IPS-18c (cell line): ENCODE measurements around the gene PIGO.

Source experiments
- H3K4me3 ChIP-seq: 2 replicates; pipeline ENCODE4 v1.7.0; 2013; ENCODE audit warnings: low read depth, mild to moderate bottlenecking, low read length, moderate library complexity; ENCODE audit not compliant: insufficient read depth
- H3K9me3 ChIP-seq: one replicate; pipeline ENCODE4 v1.6.1; 2013; ENCODE audit warnings: mild to moderate bottlenecking, low read length, moderate library complexity; ENCODE audit not compliant: control insufficient read depth, insufficient read depth

PIGO gene

DNA sequence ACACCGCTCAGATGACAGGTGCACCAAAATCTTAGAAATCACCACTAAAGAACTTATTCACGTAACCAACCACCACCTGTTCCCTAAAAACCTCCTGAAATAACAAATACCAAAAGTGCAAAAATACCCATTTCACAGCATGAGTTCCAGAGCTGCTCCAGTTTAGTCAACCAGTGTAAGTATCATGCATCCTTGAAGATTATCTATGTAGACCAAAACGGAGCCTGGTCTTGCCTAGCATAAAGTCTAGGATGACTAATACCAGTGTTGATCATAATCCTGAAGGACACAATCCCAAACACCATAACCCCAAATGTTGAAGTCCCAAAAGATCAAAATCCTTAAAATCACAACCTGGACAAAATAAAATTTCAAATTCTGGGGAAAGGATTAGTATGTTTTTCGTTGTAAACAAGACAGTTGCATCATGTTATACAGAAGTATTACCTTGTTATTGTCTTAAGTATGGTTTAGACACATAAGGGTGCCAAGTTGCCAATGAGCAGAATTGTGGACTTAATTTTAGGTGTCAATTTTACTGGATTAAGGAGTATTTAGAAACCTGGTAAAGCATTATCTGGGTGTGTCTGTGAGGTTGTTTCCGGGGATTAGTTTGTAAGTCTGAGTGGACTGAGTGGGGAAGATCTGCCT is 42.1 kb downstream of the PIGO start:
- no peak overlapping the region for H3K4me3 ChIP-seq
- no peaks in the 10 kb centered on the region for H3K9me3 ChIP-seq

DNA sequence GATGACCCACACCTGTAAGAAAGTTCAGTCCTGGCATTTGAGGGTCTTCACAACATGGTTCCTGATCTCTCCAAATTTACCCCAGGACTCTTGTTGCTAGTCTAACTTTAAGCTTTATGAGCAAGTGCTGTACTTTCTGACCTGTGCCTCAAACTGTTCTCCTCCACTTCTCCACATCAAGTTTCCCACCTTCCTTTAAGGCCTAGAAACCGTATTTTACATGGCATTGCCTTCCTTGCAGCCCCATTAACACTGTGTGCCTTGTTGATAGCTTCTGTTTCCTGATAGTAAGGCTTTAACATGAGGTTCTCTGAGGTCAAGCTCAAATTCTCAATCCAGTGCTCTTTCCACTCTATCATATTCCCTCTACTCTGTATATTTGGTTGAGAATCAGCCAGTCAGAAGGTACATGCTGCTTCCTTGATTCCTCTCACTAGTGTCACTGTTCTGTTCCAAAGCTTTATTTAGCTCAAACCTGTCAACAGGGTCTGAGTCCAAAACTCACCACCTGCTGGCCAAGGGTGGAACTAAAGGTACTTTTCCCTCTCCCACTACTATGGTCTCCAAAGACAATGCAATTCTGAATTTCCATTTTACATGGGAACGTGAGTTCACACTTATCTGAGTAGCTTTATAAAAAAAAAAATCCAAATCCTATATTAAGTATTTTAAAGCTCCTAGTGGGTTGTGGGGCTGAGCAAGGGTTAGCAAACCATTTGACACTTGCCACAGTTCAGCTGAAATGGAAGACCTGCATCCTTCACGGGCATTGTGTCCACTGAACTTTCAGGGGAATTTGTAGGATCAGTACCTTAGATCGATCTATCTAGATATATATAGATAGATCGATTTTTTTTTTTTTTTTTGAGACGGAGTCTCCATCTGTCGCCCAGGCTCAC is 45.1 kb downstream of the PIGO start:
- Histone ChIP-seq H3K9me3 (no peaks in the 10 kb centered on the region), H3K4me3 (no peak overlapping the region)

DNA sequence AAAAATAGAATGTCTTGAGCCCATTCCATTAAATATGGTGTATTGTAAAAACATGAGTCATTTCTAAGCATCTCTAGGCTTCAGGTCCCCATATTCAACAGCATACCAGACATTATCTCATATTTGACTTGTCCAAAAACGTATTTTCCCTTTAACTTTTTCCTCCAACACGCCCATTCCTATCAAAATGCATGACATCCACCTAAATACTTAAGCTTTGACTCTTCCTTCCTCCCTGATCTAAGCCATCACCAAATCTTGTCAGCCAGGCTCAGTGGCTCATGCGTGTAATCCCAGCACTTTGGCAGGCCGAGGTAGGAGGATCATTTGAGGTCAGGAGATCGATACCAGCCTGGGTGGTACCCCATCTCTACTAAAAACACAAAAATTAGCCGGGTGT is 47.9 kb downstream of the PIGO start:
- Histone ChIP-seq H3K9me3 (no peaks in the 10 kb centered on the region), H3K4me3 (no peak overlapping the region)

DNA sequence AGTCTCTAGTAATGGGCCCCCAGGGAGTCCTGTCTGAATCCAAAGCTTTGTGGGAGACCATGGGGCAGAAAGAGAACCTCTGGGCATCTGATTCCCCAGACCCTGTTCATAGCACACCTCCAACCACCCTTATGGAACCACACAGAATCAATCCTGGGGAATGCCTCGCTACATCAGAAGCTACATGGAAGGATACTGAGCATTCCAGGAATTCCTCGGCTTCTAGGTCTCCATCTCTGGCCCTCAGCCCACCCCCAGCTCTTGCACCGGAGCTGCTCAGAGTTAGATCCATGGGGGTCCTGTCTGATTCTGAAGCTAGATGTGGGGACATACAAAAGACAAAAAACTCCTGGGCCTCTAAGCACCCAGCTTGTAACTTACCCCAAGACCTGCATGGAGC is 52.3 kb downstream of the PIGO start:
- Histone ChIP-seq H3K9me3 (no peaks in the 10 kb centered on the region), H3K4me3 (no peak overlapping the region)

DNA sequence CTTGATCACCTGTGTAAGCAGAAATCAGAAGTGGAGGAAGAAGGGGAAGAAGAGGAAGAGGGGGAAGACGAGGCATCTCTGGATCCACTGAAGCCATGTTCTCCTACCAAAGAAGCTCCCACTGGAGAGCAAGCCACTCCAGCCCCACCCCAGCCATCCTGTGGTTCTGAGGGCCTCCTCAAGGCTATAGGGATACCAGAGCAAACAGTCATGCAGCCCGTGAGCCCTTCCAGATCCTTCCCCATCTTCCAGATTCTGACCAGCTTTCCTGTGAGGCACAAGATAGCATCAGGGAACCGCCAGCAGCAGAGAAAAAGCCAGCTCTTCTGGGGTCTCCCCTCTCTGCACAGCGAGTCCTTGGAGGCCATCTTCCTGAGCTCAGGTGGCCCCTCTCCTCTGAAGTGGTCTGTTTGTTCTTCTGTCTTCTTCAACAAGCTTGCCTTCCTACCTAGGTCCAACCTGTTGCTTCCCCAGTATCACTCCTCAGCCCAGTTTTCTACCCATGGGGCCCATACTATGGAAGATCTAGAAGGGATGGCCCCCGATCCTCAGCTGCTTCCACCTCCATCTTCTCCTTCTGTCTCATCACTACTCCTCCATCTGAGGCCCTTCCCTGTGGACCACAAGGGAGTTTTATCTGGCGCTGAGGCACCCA is 53.4 kb downstream of the PIGO start:
- Histone ChIP-seq H3K9me3 (peaks cover 2% of the 10 kb centered on the region), H3K4me3 (no peak overlapping the region)

DNA sequence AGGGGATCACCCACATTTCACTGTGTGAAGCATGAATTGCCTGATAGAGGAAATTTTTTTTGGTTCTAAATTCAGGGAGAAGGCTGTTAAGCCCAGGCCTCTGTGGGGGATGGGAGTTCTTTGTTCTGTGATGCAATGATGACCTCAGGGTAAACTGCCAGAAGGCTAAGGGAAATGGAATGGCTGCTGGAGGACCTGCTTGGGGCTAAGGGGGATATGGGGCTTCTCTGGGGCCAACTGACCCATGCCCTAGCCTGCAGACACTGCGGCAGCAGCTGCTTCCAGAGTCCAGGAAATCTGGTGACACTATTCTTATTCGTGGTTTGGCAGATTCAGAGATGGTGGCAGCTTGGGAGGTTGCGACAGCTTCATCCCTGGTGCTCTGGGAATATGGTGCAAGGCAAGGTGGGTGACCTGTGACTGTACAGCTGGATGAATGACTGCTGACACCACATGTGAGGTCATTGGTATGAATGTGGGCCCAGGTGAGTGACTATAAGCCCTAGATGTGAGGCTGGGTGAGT is 54.2 kb downstream of the PIGO start:
- peaks cover 2% of the 10 kb centered on the region for H3K9me3 ChIP-seq
- no peak overlapping the region for H3K4me3 ChIP-seq
